A673 (cell line): ENCODE data around the gene SPRED2.

Experiments used
- EZH2 ChIP-seq: fragments of 200-600 bp; sonication (generic); IDR thresholded peaks from 2 replicates; pipeline ENCODE4 v1.6.1; 2017; ENCODE audit warnings: borderline replicate concordance, low read depth, mild to moderate bottlenecking, mixed read lengths, antibody characterized with exemption, low read length; ENCODE audit not compliant: poor library complexity, severe bottlenecking
- TF ChIP-seq, protein P1 (sequence below): fragments of 300-800, 200-600 bp; sonication (generic); conservative IDR thresholded peaks from 2 replicates; pipeline ENCODE4 v1.5.1; 2017; ENCODE audit warnings: low read depth, mild to moderate bottlenecking, antibody characterized with exemption, low read length, moderate library complexity, mixed read lengths

DNA sequence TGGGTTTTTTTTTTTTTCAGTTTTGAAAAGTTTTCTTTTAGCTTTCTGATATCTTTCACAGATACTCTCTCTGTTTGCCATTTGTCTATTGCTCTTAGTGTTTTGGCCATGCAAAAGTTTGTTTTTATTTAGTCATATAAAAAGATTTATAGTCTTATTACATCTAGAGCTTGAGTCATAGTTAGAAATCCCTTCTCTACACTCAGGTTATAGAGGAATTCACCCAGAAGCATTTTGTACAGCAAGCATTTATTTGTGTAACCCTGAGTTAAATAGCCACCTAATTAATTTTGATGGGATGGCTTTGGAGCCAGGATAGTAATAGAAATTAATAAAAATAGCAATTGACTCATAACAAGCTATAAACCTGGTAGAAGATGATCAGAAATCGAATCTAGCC, 169.1 kb downstream of the SPRED2 start:
- TF ChIP-seq, protein P1, sequence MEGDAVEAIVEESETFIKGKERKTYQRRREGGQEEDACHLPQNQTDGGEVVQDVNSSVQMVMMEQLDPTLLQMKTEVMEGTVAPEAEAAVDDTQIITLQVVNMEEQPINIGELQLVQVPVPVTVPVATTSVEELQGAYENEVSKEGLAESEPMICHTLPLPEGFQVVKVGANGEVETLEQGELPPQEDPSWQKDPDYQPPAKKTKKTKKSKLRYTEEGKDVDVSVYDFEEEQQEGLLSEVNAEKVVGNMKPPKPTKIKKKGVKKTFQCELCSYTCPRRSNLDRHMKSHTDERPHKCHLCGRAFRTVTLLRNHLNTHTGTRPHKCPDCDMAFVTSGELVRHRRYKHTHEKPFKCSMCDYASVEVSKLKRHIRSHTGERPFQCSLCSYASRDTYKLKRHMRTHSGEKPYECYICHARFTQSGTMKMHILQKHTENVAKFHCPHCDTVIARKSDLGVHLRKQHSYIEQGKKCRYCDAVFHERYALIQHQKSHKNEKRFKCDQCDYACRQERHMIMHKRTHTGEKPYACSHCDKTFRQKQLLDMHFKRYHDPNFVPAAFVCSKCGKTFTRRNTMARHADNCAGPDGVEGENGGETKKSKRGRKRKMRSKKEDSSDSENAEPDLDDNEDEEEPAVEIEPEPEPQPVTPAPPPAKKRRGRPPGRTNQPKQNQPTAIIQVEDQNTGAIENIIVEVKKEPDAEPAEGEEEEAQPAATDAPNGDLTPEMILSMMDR, result no peak
- no peak for TF ChIP-seq EZH2
